Activated naive CD4-positive, alpha-beta T cell treated with anti-CD3 and anti-CD28 coated beads, Interleukin-2, amount 50 U/mL, for 72 hours (primary cell): ENCODE data around the gene LYRM4. TPM values are rescaled to one million over a fixed set of nuclear protein-coding genes. Genes with fewer than 3 reads are reported as not detected.

Source experiments
- ATAC-seq, 2 donors: fragments of 150-1000 bp; cut with Tn5 transposase; 2 replicates each; pipeline ENCODE4 v1.10.0; 2021; ENCODE audit warnings: mild to moderate bottlenecking in 2 of 2, moderate library complexity in 2 of 2
- DNase-seq, 2 donors: peaks; one replicate each; pipeline ENCODE4 v3.0.0; 2021 to 2022; ENCODE audit warnings: low spot score in 2 of 2
- H3K27ac Mint-ChIP-seq, 2 donors: one replicate each; pipeline ENCODE4 v1.8.0; 2022; ENCODE audit warnings: mild to moderate bottlenecking in 2 of 2, mixed read lengths in 2 of 2
- H3K36me3 Mint-ChIP-seq, 2 donors: one replicate each; pipeline ENCODE4 v1.8.0; 2022; ENCODE audit warnings: mixed read lengths in 2 of 2
- H3K9me3 Mint-ChIP-seq, 2 donors: one replicate each; pipeline ENCODE4 v1.8.0; 2022; ENCODE audit warnings: mixed read lengths in 2 of 2
- total RNA-seq, 2 donors: library from RNA; stranded (reverse); gene quantifications; one replicate each; pipeline ENCODE4 v1.2.3, GENCODE V29; 2022

Gene LYRM4
- total RNA-seq, 2 donors from 2014 or later = 32.7 to 40.7 TPM

DNA sequence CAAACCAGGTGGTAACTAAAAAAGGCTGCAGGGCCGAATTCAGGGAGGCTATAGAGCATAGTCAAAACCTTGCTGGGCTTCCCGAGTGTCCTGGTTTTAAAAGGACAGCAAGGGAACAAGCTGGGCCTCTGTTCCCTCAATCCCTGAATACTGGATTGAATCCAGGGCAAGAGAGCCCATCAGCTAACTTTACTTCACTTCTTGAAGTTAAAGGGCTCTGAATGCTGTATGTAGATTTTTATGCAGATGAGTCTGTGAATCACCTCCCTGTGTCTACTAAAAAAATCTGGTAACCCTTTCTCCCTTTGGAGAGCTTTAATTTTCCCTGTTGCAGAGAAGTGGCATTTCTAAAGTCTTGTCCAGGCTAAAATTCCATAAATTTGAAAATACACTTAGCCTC is 29.5 kb downstream of the LYRM4 start:
- ATAC-seq (no peak), DNase-seq (no peak)
- H3K9me3 Mint-ChIP-seq = no peaks in the 10 kb centered on the region
- peak overlapping the region in 1 of 2 donors; percentile 22 for H3K27ac Mint-ChIP-seq
- no peaks in the 10 kb centered on the region for H3K36me3 Mint-ChIP-seq

DNA sequence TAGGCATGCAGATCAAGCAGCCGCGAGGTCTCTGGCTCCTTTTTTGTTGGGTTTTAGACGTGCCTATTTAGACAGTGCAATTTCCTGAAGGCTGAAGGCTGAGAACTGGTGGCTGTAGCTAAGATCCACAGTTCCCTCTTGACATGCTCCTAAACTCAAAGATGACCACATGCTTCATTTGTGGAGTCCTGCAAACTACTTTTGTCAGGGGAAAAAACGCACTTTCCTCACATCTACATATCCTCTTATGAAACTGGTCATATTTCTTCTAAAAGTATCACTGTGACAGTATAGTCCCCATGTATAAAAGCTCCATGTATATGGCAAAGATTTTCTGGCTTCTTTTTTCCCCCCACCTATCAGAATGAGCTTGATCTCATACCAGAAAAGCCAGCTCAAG is 30.7 kb downstream of the LYRM4 start:
- no peak for ATAC-seq
- H3K27ac Mint-ChIP-seq = no peak overlapping the region
- no peaks in the 10 kb centered on the region for H3K36me3 Mint-ChIP-seq
- H3K9me3 Mint-ChIP-seq = no peaks in the 10 kb centered on the region
- no peak for DNase-seq

DNA sequence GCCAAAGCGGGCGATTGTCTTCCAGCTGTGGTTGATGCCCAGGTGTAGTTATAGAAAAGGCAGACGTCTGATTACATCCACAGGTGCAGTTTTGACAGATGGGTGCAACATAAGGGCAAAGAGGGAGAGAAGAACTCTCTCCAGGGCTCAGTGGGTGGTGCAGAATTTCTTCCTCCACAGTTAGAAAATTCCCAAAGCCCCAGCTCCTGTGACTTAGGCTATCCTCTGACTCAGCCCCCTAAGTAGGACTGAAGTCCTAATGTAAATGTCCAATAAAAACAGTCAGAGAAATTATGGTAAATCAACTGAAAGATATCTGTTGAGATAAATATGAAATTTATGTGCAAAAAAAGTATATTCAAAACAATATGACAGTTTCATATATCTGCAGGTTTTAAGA is 31.4 kb downstream of the LYRM4 start:
- H3K36me3 Mint-ChIP-seq = no peaks in the 10 kb centered on the region
- no peak for DNase-seq
- no peaks in the 10 kb centered on the region for H3K9me3 Mint-ChIP-seq
- ATAC-seq = no peak
- H3K27ac Mint-ChIP-seq = no peak overlapping the region

DNA sequence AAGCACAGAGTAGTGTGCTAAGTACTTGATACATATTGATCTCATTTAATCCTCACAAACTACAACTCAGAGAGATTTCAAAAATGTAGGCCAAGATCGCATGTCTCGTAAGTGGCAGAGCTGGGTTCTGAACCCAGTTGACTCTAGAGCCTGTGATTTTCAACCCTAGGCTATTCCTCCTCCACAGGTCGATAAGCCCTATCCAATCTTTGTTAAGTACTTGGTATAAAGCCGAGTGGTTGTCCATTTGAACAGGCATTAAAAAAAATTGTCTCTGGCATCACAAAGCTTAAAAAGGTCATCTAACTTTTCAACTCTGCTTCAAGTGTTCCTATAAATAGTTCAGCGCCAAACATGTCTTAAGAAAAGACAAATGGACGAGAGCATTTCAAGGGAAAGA is 37.4 kb downstream of the LYRM4 start:
- H3K9me3 Mint-ChIP-seq = no peaks in the 10 kb centered on the region

DNA sequence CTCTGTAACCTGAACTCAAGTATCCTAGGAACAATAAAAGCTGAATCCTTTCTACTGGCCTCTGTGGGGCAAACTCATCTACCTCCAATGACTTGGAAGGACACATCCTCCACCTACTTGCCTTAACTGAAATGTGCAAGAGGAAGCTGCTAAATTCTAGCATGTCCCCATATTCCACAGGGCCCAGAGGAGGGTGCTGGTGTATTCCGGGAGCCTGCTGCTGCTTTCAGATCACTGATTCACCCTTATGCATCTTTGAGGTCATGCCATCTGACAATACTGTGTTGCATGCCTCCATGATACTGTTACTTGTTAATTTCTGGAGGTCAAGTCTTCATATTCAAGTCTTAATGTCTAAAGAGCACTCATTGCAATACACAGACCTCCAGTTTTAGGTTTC is 40.3 kb downstream of the LYRM4 start:
- ATAC-seq (no peak), DNase-seq (no peak)
- Mint-ChIP-seq H3K36me3 (no peaks in the 10 kb centered on the region), H3K27ac (no peak overlapping the region), H3K9me3 (no peaks in the 10 kb centered on the region)

More for the DNA sequence above, 37.4 kb downstream of the LYRM4 start:
- DNase-seq (no peak), ATAC-seq (no peak)
- no peak overlapping the region for H3K27ac Mint-ChIP-seq
- no peaks in the 10 kb centered on the region for H3K36me3 Mint-ChIP-seq

DNA sequence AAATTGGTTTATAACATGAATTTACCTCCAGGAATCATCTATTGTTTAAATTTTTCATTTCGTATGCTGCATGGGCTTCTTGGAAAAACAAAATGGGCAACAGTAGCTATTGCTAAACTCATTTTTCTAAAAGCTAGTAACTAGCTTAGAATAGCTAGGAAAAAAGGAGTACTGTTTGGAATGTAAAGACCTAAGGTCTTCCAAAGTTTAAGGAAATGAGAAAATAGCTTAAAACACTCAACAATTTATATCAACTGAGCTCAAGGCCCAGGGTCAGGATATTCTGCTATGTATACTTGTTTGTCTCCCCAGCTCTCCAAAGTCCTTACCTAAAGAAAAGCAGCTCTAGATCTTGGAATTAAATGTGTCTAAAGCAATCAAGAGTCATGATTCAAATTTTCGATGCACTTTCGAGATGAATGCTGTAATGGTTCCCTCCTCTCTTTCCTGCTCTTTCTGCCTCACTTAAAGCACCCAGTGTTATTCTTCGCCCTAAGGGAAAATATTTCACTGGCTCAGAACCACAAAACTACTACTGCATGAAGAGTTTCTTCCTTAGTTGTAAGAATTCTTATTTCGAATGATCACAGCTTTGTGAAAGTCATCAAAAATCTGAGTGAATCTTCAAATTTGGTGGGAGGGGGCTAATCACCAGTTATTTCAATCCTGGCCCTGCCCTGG is 41.6 kb downstream of the LYRM4 start:
- DNase-seq (no peak), ATAC-seq (no peak)

DNA sequence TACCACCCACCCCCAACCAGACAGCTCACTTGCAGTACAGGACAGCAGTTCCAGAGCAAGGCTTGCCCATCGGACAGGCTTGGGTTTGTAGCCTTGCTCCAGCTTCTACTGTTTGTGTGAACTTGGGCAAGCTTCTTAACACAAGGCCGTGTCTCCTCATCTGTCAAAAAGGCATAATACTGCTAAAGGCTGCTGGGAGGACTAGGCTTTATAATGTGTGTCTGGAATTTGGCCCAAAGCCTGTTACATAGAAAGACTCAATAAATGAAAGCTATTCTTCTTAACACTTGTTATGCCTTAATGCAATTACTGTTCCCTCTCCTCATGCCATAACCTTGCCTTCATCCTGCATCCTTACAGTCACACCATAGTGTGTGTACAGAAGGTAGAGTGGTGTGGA is 43.4 kb downstream of the LYRM4 start:
- H3K9me3 Mint-ChIP-seq = no peaks in the 10 kb centered on the region
- no peak overlapping the region for H3K27ac Mint-ChIP-seq
- no peak for DNase-seq
- H3K36me3 Mint-ChIP-seq = peaks cover 5 to 9% of the 10 kb centered on the region in 2 donors
- no peak for ATAC-seq

More for the DNA sequence above, 41.6 kb downstream of the LYRM4 start:
- Mint-ChIP-seq H3K27ac (no peak overlapping the region), H3K36me3 (peaks cover 0 to under 1% of the 10 kb centered on the region in 2 donors), H3K9me3 (no peaks in the 10 kb centered on the region)

DNA sequence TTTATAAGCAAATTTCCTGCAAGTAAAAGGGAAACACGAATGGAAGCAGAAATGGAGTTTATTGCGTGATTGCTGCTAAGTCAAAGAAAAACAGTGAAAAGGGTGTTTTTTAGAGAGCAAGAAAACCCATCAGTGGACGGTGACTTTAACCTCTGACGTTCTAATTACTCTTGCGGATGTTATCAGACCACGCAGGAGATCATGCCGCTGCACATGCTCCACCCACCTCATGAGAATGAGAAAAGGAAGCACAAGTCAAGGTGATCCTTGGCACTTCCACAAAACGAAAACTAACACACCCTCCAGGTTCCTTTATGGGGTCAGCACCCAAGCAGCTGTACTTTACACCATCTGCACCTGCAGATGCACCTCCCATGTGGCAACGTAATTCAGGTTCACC is 45.0 kb downstream of the LYRM4 start:
- no peak overlapping the region for H3K27ac Mint-ChIP-seq
- peaks cover 6 to 13% of the 10 kb centered on the region in 2 donors for H3K36me3 Mint-ChIP-seq
- H3K9me3 Mint-ChIP-seq = no peaks in the 10 kb centered on the region
- ATAC-seq (no peak), DNase-seq (no peak)

DNA sequence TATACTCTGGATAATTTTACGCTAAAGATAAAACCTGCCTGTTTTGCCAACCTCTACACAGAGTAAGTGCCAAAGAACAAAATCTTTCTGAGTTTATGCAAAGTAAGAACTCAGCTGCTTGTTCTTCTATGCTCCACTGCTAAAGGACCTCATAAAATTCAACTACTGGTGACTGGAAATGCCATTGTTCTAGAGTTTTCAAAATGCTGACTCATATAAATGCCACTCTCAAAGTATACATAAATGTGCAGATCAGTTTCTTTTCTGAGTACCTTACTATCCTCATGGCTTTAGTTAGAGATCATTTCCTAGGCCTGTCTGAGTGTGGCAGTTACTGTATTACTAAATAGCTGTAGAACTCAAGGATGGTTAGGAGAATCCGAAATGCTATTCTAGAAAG is 45.6 kb downstream of the LYRM4 start:
- Mint-ChIP-seq H3K36me3 (peaks cover 6 to 13% of the 10 kb centered on the region in 2 donors), H3K27ac (no peak overlapping the region), H3K9me3 (no peaks in the 10 kb centered on the region)
- ATAC-seq (no peak), DNase-seq (no peak)

DNA sequence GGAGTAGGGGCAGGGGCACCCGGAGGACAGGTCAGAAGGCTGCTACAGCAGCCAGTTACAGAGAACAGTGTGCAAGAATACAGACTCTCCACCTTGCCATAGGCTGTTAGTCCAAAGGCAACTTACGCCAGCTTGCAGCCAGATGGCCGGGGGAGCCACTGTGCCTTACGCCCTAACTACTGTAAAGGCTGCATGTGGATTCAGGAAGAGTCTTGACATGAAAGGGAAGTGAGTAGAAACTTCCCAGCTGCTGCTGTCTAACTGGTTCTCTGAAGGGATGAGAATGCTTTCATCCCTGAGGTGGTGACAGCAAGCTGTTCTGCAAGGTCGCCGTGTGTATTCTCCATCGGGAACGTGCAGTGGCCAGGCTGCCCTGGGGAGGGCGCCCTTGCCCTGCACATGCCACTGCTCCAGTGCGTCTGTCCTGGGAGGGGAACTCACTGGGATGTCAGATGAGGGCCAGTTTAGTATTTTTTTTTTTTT is 46.1 kb downstream of the LYRM4 start:
- peak; percentile 46 to 81 for ATAC-seq
- H3K9me3 Mint-ChIP-seq = no peaks in the 10 kb centered on the region
- H3K27ac Mint-ChIP-seq = peak overlapping the region in 1 of 2 donors; percentile 93
- DNase-seq = peak in 1 of 2 donors; percentile 69
- H3K36me3 Mint-ChIP-seq = peaks cover 6 to 13% of the 10 kb centered on the region in 2 donors

DNA sequence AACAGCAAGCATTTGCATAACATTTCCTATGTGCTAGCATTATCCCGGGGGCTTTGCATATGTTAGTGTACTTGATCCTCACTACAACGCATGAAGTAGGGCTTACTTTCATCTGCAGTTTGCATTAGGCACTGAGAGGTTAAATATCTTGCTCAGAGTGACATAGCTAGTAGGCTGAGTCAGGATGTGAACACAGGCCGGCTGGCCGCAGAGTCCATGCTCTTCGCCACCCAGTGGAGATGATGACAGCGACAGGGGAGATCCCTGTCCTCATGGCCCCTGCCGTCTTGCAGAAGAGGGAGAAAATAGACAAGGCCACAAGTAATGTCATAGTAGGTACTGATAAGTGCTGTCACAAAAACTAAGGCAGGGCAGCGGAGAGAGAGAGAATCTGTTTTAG is 46.9 kb downstream of the LYRM4 start:
- DNase-seq (no peak), ATAC-seq (no peak)
- Mint-ChIP-seq H3K9me3 (no peaks in the 10 kb centered on the region), H3K27ac (no peak overlapping the region), H3K36me3 (peaks cover 6 to 13% of the 10 kb centered on the region in 2 donors)

DNA sequence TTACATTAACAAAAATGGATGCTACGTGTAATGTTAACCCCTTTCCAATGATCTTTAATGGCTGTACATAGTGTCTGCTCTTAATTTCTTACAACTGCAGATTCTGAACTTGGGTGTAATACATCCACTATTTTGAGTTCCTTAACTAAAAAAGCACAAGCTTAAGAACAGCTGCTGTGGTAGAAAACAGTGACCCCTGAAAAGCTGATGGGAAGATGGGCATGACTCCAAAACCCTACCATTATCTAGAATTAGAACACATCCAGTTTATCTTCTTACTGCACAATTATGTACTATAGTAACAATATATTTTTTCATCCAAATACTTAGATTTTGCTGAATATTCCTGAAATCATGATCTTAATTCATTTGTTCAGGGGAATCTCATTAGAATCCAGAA is 49.3 kb downstream of the LYRM4 start:
- peaks cover 6 to 23% of the 10 kb centered on the region in 2 donors for H3K36me3 Mint-ChIP-seq
- DNase-seq = no peak
- no peak for ATAC-seq
- no peak overlapping the region for H3K27ac Mint-ChIP-seq
- H3K9me3 Mint-ChIP-seq = no peaks in the 10 kb centered on the region

DNA sequence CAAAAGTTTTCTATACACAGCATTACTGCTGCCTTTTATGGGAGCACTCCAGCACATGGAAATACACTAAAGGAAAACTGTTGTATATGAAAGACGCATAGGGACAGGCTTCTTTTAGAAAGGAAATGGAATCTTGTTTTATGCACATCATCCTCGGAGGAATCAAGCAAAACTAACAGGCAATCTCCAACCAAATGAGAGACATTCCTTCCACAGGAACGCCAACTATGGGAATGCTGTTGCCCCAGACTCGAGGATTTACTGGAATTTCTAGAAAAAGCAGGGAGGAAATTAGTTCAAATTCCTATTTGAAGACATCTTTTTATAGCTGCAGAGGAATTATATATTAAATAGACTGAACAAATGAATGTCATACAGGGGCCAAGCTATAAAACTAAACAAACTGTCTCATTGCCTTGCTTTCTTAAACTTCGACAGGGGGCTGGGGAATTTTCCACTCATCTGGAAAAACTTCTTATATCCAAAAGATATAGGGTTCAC is 52.2 kb downstream of the LYRM4 start:
- no peak for ATAC-seq
- no peak for DNase-seq
- Mint-ChIP-seq H3K27ac (no peak overlapping the region), H3K9me3 (no peaks in the 10 kb centered on the region), H3K36me3 (peaks cover 6 to 17% of the 10 kb centered on the region in 2 donors)

DNA sequence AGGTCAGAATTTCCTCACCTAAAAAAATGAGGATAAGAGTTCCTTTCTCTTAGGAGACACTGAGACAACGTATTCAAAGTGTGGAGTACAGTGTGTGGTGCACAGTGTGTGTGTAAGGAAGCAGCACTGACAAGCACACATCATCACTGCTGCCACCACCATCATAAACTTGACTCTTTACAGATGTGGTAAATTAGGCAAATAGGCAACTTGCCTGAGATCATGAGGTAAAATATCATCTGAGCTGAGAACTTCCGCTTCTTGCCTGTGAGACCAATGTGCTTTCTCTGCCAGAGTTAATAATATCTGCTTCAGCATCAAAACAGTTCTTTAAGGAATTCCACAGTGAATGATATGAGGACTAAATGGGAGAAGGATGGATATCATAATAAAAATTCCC is 52.7 kb downstream of the LYRM4 start:
- Mint-ChIP-seq H3K9me3 (no peaks in the 10 kb centered on the region), H3K27ac (no peak overlapping the region), H3K36me3 (peaks cover 6 to 17% of the 10 kb centered on the region in 2 donors)
- DNase-seq (no peak), ATAC-seq (no peak)

DNA sequence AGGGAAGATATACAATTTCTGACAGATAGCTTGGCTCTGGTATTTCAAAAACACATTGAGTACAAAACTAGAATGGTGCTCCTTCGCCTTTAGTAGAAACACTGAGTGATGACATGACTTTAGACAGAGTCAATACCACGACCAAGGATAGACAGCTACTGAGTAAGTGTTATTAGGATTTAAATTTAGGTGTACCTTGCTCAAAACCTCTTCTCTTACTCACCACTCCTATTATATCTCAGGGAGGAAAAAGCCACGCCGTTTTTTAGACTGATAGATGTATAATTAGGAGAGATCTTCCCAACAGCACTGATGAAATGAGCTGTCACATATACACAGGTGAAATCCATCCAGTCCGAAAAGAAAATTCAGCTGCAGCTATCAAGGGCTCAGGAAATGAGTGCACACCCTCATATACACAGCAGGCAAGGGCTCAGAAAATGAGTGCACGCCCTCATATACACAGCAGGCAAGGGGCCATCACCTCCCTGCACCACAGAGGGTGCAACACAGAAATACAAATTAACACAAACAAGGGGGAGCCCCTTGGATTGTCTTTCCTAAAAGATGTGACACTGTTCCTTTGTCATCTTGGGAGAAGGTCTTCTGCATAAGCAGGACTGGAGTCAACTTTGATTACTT is 53.7 kb downstream of the LYRM4 start:
- no peaks in the 10 kb centered on the region for H3K9me3 Mint-ChIP-seq
- DNase-seq (no peak), ATAC-seq (peak in 1 of 2 donors; percentile 62)
- H3K27ac Mint-ChIP-seq = no peak overlapping the region
- peaks cover 0 to 11% of the 10 kb centered on the region in 2 donors for H3K36me3 Mint-ChIP-seq

DNA sequence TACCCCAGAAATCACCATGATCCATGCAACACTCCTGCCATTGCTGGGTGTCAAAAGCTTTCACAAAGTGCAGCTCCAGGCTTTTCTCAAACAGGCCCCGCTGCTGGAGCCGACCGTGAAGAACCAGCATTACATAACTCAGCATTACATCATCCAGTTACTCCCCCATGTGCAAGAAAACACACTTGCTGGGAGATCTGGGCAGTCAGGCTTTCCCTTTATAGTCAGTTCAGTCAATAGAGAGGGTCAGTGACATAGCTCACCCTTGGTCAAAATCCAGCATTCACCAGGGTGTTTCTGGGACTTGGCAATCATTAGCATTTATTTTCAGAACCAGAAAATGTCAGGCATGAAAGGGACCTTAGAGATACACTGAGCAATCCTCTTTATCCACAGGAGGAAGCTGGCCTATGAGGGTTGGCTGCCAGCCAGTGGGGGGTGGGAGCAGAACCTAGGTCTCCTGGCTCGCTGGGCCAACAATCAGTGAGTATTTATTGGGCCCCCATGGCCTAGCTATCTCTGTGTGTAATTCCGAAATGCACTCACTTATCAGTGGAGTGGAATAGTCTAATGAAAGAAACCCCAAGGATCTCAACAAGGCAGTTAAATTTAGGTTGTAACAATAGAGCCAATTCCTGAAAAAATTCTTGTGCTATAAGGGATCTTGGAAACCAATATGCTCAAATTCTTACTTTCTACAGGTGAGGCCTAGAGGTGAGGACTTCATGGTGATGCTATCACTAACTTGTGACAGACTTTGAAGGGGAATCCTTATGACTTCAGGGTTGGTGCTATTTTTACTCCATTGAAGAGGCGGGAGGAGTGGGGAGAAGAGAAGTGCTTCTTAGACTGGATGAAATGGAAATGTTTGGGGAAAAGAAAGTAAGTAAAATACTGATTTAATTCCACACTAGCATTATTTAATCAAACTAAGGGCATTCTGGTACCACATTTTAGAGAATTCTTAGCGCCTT is 54.6 kb downstream of the LYRM4 start:
- Mint-ChIP-seq H3K9me3 (no peaks in the 10 kb centered on the region), H3K27ac (no peak overlapping the region), H3K36me3 (peaks cover 0 to 10% of the 10 kb centered on the region in 2 donors)
- DNase-seq (no peak), ATAC-seq (no peak)

DNA sequence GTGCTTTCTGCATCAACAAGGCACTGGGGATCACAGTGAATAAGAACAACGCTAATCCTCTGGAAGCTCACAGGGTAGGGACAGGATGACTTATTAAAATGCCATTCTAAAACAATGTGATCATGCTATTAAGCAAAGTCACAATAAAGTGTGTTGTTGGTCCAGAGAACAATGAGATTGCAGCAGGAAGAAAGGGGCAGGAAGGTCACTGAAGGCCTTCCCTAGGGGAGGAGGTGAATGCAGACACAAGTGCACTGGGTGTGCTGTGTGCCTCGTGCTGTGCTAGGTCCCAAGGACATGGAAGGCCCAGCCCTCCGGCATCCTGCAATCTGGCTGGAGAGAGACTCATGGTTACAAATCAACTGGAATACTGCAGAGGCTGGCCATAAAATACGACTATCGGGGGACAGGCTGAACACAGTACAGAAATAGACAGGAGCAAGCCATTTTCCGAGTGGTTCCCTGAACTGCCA is 55.7 kb downstream of the LYRM4 start:
- no peak overlapping the region for H3K27ac Mint-ChIP-seq
- H3K36me3 Mint-ChIP-seq = peaks cover 0 to 10% of the 10 kb centered on the region in 2 donors
- DNase-seq (no peak), ATAC-seq (no peak)
- H3K9me3 Mint-ChIP-seq = no peaks in the 10 kb centered on the region
